GM18951 (cell line): ENCODE measurements around the gene GPR35.

Source experiments
- POLR2A ChIP-seq: IDR thresholded peaks from 4 replicates; pipeline ENCODE4 v1.6.1; 2011; ENCODE audit warnings: mild to moderate bottlenecking; ENCODE audit not compliant: insufficient read length, insufficient read depth; ENCODE audit errors: extremely low read depth
- in situ Hi-C: fragments of 300-500 bp; cut with MboI; formaldehyde crosslinking; loops from one replicate; pipeline ENCODE4 v1.12.0; 2022; ENCODE audit warnings: low sequenced_read_pairs, mixed read lengths, inconsistent platforms; ENCODE audit not compliant: unreplicated experiment

GPR35 gene

DNA sequence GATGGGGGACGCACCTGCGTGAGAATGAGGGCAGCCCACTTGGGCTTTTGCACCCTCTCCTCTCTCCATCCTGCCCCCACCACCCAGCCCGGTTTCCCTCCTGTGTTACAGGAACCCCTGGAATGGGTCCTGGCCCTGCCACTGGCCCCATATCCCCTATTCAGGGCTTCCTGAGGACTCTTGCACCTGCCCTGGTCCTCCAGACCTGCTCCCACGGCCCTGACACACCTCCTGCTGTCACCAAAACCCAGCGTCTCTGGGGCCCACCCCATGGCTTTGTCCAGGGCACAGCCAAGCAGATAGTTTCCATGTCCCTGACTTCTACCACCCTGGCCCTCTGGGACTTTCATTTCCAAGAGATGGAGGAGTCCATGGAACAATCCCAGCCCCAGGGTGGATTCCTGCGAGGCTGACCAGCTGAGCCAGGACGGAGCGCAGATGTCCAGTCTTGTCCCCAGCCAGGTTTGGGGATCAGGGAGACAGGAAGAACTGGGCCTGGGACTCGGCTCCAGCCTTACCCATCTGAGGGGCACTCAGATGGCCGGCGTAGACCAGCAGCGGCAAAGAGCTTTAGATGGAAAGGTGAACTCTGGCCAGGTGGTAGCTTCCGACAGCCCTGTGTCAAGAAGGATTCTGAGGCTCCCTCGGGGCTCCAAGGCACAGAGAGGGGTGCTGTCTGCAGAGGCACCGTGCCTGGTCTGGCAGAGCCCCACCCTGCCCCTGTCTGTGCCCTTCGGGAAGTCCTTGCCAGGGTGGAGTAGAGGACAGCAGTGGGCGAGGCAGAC, 12.0 kb downstream of the GPR35 start:
- in situ Hi-C loops, result no loop called here

DNA sequence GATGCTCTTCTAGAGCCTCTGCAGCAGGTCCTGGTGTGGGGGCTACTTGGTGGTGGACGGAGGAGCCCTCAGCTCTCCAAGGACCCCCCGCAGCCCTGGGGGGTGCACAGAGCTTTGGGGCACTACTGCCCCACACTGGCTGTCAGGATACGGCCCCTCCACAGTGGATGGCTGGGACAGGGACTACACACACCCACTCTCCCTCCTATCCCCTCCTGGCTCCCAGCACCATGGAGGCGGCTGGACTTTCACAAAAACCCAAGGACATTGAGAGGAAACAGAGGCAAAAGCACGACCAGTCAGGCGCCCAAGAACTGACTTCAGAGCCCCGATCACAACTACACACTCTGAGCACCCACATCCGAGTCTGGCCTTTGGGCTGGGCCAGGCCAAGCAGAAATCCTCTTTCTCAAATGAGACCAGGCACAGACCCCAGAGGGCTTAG, 12.6 kb downstream of the GPR35 start:
- in situ Hi-C loops, result no loop called here
- no peak for TF ChIP-seq POLR2A

More for the DNA sequence above, 12.0 kb downstream of the GPR35 start:
- no peak for TF ChIP-seq POLR2A

DNA sequence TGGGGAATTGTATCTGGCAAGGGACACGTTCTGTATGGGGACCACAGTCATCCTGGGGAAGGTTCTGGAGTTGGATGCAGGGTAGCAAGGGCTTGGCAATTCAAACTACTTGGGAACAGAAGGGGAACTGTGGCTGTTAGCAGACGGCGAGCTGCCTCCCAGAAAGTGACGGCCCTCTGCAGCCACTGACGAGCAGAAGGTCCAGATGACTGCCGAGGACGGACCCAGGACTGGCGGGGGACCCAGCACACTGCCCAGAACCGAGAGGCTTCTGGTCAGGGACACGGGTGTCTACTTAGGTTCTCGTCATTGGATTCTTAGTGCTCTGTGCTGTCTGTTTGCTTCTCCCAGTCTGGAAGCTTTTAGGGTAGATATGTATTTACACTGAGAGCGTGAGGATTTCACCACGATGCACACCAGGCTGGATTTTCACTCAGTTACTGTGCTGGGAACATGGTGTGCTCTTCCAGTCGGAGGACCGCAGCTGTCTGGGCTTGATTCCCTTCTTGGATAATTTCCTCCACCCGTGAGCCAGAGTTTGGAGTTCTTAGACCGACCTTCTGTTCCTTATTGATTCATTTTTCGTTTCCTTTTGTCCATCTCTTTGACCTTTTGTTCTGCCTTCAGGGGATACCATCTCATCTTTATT, 13.4 kb downstream of the GPR35 start:
- in situ Hi-C loops, result no loop called here
- no peak for TF ChIP-seq POLR2A

DNA sequence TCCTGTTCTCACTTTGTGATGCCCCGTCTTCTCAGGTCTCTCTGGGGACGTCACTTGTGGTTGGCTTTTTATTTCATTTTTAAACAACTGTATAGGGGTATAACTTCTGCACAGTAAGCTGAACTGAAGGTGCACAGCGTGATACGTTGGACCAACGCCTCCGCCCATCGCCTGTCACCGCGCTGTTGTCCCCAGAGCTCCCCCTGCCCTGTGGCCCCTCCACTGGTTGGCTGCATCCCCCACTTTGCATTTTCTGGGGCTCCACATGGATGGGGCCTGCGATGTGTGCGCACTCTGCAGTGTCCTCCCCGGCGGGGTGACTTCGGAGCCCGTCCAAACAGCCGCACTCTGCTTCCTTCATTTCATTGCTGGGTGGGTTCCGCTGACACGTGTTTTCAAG, 14.3 kb downstream of the GPR35 start:
- no peak for TF ChIP-seq POLR2A
- in situ Hi-C loops, result no loop called here

DNA sequence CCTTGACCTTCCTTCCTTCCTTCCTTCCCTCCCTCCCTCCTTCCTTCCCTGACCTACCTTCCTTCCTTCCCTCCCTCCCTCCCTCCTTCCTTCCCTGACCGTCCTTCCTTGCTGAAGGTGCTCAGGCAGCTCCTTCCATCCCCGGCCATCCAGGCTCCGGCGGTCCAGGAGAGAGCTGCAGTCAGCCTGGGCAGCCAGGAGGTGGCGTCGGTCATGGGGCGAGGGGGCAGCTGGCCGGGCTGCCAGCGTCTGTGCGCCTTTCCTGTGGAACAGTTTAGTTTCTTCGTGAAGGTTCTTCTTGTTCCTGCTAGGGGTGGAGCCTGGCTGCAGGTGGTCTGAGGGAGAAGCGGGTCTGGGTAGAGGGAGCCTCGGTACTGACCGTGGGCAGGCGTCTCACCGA, 15.7 kb downstream of the GPR35 start:
- in situ Hi-C loops, result no loop called here
- TF ChIP-seq POLR2A, result no peak

DNA sequence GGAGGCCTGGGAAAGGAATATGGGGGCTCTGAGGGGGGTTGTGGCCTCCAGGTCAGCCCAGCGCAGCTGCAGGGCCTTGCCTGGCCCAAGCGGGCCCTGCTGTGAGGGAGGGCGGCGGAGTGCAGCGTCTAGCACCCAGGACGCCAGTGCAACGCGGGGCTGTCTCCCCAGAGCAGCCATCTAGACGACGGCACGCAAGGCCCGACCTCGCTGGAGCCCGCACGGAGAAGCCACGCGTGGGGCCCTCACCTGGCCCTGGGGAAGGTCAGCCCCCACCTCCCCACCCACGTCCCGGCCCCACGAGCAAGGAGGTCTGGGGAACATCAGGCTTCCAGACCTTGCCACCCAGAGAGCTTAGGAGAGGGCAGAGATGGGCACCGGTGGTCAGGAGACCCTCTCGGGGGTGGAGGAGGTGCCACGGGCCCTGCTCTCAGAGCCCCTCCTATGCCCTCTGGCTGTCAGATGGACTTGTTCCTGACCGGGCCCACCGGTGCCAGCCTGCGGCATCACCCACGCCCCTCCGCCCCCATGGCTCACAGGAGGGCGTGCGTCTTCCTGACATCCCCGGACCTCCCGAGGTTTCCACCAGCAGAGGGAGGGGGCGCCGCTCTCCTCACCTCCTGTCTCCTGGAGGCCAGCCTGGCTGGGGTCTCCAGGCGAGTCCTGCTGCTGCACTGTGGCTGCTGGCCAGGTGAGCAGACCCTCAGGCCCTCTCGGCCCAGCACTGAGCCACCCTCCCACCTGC, 17.0 kb downstream of the GPR35 start:
- TF ChIP-seq POLR2A, result no peak
- in situ Hi-C loops, result no loop called here

DNA sequence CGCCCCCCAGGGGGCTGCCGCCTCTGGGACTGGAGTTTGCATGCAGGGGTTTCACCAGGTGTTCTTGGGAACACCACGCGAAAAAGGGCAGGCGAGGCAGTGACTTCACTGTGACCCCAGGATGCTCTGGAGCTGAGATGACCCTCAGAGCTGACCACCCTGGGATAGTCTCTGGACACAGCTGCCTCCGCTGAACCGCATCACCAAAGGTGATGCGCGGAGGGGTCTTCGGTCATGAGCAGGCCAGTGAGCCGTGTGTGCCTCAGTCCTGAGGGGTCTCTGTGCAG, 17.5 kb downstream of the GPR35 start:
- in situ Hi-C loops, result no loop called here
- no peak for TF ChIP-seq POLR2A

DNA sequence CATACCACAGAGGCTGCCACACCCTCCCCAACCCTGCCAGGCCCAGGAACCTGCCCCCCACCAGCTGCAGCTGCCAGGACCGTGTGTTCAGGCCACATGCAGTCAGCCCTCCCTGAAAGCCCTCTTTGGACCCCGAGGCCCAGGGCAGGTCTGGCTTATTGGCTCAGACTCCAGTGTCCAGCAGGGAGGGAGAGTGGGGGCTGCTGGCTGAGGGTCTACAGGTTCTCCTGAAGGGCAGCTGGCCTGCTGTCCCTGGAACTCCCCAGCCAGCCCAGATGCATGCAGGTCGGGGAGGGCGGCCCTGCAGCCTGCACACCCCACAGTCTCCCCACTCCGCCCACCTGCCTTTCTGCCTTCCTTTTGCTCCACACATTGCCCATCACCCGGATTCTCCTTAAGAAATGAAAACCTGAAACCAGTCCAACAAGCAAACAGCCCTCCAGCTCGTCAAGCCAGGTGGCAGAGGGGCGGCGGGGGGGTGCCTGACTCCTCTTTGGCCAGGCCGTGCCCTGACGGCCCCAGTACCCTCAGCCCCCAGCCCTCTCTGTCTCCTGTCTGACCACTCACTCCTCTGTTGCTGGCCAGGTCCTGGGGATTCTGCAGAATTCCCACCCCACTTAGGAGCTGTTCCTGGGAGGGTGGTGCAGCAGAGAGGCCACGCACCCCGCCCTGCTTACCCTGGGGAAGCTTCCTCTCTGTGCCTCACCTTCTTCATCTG, 18.0 kb downstream of the GPR35 start:
- in situ Hi-C loops, result no loop called here

DNA sequence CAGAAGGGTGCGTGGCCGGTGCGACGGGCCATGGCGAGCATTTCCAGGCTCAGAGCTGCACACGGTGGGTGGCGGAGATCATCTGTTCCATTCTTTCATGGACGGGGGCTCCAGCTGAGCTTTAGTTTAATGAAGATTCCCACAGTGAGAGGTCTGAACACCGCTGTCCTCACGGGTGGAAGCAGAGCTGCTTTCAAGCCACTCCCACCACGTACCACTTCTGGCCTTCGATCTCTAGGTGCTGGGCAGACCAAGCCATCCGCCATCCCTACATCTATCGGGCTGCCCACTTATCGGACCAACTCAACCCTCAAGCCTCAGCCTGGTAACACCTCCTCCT, 18.5 kb downstream of the GPR35 start:
- TF ChIP-seq POLR2A, result no peak
- in situ Hi-C loops, result no loop called here

More for the DNA sequence above, 18.0 kb downstream of the GPR35 start:
- TF ChIP-seq POLR2A, result no peak

DNA sequence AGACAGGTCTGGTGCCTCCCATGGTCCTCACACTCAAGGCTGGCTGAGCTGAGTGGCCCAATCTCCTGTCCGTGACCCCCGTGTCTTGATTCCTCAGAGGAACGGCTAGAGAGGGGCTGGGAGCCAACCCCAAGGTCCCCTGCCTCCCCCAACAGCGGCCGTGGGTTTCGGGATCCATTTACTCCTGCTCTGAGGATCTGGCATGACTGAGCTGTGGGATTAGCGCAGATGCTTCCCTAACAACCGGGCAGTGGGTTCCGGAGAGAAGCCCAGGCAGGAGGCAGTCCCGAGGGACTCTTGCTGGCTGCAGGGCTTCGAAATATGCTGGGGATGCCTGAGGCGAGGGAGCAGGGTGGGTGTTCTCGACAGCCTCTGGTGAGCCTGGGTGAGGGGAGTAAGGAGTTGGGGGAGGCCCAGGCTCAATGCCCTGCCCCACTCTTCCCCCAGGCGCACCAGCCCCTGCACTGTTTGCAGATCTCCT, 18.9 kb downstream of the GPR35 start:
- in situ Hi-C loops, result no loop called here
- TF ChIP-seq POLR2A, result no peak

DNA sequence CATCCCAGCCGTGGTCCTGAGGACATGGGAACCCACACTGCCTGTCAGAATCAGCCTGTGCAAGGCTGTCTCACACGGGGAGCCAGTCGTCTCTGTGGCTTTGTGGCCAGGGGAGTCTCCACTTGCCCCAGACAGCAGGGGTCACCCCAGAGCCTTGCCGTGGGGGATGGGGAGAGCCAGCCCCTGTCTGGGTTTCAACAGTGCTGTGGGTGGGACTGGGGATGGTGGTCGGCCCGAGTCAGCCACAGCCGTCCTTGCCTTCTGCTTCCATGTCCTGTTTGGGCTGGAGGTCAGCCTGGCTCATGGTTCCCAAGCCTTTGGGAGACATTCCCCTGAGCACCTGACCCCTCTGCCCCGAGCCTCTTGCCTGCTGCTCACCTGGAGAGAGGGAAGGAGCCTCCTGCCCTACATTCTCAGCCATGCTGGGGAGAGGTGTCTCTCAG, 19.6 kb downstream of the GPR35 start:
- in situ Hi-C loops, result no loop called here

DNA sequence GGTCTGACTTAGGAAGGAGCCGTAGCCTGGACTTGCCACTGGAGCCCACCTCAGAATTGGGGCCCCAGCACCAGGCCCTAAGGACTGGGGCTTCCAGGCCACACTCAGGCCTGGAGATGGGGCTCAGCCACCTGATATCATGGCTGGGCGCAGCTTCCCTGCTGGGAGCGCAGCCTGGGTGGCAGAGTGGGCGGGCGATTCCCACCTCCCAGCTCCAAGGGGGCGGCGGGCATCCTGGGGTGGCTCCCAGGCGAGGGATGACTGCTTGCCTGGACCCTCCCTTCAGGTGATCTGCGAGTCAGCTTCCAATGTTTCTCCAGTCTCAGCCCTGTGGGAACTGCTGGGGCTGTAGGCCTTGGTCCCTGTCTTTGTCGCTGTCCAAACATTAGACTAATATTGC, 20.1 kb downstream of the GPR35 start:
- in situ Hi-C loops, result no loop called here

More for the DNA sequence above, 19.6 kb downstream of the GPR35 start:
- no peak for TF ChIP-seq POLR2A

DNA sequence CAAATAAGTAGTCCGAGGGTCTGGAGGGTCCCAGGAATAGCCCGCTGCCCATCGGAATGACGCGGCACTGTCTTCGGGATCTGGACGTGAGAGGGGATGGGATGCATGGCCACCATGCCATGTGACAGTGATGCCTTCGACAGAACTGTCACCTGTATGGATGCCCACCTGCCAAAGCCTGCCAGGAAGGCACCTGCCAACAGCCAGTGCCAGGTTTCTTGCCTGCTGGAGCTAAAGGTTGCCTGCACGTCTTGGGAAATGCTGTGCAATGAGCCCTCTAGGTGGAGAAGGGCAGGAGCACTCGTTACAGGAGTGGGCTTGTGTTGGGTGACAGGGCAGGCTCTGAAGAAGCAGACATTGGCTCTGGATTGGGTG, 20.5 kb downstream of the GPR35 start:
- in situ Hi-C loops, result no loop called here

More for the DNA sequence above, 20.1 kb downstream of the GPR35 start:
- TF ChIP-seq POLR2A, result no peak

More for the DNA sequence above, 20.5 kb downstream of the GPR35 start:
- no peak for TF ChIP-seq POLR2A
